GM21360 (cell line): ENCODE data around the gene LEFTY2.
"Not testable (repeated sequence)": the region's sequence is repeated elsewhere in the genome, so short reads cannot be mapped to it uniquely, and the experiment has no call there.

ENCODE experiments used
- ATAC-seq: cut with Tn5 transposase; IDR thresholded peaks from one replicate; pipeline ENCODE4 v1.9.1; 2021; ENCODE audit warnings: mild to moderate bottlenecking, moderate library complexity; ENCODE audit not compliant: unreplicated experiment

The LEFTY2 gene, protein sequence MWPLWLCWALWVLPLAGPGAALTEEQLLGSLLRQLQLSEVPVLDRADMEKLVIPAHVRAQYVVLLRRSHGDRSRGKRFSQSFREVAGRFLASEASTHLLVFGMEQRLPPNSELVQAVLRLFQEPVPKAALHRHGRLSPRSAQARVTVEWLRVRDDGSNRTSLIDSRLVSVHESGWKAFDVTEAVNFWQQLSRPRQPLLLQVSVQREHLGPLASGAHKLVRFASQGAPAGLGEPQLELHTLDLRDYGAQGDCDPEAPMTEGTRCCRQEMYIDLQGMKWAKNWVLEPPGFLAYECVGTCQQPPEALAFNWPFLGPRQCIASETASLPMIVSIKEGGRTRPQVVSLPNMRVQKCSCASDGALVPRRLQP

DNA sequence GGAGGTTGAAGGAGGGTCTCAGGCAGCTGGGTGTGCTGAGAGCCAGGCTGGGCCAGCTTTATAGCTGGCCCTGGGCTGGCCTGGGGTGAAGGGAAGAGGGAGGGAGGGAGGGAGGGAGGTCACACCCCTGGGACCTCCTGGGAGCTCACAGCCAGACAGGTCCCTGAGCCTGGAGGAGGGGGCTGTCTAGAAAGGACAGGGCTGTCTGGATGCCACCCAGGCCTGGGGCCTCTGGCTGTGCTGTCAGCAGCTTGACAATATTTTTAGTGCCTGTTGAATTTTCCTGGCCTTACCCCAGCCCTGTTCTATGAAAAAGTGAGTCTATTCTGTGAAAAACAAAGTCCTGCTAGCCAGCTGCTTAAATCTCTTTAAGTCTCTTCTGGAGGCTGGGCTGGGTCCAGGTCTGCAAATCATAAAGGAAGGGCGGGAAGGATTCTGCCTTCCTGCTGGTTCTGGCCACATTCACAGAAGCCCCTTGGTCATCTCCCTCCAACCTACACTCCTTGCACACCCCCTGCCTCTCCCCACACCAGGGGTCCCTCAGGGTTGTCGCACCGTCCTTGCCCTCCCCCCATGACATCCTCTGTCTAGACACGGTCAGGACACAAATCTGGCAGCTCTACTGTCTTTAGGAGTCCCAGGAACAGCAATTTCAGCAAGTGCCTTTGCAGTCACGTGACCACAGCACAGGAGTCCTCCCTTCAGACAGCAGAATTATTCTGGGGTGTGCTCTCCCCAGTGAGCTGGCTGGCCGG lies at the start of gene LEFTY2:
LEFTY2 (minus strand) TSS at position 34 of the 755 bp plus-strand sequence. CDS start 80 bp downstream, outside the sequence.
- no peak for ATAC-seq

DNA sequence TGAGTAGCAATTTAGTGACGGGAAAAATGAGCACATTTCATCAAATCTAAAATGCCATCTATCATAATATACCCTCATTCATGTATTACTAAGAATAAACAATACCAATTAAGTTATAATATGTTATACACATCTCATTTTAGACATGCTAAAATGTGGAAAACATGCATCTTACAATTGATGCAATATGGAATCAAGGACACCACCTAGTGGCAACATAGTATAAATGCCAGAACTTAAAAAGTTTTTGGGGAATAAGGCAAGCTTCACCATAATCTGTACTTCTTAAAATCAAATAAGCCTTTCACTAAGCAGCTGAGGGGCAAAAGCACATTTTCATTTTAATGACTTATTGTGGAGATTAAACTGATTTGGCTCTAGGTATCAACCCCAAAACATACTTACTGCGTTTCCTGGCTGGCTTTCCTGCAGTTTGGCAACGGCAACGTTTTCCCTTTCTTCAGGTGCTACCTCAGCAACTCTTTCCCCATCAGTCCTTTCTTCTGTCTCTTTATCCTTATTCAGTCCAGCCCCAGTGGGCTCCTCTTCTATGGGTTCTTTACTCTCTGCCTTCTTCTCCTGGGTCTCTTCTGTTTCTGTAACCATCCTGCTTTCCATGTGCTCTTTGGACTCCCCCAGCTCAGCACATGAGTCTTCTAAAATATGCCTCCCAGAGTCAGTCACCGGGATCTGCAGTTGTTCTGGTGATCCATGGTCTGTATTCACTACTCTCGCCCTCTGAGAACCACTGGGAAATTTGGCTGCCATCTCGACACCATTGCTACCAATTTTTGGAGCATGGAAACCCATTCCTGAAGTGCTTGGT lies 46.7 kb upstream of the LEFTY2 start:
- no peak for ATAC-seq

DNA sequence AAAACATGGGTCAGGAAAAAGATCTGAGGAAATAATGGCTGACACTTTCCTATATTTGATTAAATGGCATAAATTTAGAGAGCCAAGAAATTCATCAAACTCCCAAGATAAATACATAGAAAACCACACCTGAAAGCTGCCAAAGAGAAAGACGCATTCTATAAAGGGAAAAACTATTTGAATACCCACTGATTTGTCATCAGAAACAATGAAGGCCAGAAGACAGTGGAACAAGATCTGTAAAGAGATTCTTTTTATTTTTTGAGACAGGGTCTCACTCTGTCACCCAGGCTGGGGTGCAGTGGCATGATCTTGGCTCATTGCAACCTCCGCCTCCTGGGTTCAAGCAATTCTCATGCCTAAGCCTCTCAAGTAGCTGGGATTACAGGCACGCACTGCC lies 40.7 kb upstream of the LEFTY2 start:
- ATAC-seq: no peak

DNA sequence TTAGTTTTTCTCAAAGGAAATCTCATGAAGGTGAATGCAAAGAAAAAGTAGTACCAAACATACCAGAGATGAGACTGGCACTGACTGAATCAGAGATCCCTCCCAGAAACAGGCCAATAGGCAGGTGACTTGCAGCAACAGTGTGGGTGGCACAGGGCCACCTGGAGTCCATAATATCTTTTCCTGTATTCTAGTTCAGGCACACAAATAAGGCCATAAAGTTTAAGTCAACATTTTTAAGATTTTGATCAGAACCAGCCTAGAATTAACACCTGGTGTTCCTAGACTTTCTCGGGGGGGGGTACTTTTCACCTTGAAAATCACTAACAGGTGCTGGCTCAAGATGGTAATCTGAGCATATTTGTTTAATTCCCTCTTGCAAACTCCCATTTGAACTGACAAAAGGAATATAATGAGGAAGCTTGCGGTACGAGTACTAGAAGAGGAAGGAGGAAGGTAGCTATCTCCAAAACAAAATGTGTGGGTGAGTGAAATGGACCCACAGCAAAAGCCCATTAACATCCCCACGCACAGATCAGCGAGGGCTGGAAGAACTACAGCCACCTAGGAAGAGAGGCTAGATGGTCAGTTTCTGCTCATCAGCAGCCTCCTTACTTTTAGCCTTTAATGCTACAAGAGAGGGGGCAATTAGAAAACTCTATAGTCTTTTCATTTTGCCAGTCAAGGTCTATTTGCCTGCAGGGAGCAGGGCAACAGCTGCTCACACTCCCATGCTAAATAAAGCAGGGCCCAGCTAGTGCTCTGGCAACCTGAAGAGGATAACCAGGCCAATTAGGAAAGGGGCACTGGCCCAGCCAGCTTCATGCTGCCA lies 39.2 kb upstream of the LEFTY2 start:
- no peak for ATAC-seq

DNA sequence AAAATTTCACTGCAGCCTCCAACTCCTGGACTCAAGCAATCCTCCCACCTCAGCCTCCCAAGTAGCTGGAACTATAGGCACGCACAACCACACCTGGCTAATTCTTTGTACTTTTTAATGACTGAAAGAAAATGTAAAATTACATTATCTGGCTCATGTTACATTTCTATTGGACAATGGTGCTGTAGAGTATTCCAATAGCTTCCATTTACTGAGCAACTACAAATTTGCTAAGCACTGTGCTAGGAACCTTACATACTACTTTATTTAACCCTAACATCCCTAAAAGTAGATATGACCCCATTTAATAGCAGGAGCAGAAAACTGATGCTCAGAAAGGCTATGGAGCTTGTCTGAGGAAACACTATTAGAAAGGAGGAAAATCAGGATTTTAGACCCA lies 38.4 kb upstream of the LEFTY2 start:
- ATAC-seq: no peak

DNA sequence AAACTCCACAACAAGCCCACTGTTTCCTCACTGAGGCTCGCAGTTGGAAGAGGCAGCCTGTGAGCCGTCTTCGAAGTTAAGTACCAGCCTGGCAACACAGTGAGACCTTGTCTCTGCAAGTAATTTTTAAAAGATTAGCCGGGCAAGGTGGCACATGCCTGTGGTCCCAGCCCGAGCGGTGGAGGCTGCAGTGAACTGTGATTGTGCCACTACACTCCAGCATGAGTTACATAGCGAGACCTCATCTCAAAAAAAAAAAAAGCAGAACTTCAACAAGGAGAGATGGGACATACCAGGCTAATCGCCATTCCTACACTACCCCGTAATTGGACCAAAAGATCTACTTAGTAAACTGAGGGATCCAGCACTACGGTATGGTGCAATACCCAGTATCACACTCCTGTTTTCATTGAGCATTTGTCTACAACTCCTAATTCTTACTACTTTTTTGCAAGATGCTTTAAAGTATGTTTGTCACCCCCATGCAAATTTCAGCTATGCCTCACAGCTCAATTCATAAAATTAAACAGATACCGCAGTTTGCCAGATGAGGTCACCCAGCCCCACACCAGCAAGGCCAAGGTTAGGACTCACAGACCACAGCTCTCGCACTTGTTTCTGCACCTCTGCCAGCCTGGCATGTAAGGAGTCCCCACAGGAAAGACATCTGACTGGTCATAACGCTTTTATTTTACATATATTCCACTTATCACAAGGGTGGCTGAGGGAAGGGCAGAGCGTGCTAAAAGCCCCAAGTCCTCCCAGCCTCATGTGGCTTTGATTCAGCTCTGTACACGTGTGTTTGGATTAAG lies 37.1 kb upstream of the LEFTY2 start:
- ATAC-seq: peak; percentile 62

DNA sequence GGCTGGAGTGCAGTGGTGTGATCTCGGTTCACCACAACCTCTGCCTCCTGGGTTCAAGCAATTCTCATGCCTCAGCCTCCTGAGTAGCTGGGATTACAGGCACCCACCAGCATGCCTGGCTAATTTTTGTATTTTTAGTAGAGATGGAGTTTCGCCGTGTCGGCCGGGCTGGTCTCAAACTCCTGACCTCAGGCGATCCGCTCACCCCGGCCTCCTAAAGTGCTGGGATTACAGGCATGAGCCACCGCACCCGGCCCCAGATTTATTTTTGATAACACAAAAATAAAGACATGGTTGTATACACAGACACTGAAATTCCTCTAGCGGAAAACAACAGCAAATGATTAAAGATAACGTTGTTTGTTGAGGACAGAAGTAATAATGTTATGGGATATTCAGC lies 34.1 kb upstream of the LEFTY2 start:
- not testable (repeated sequence) for ATAC-seq

DNA sequence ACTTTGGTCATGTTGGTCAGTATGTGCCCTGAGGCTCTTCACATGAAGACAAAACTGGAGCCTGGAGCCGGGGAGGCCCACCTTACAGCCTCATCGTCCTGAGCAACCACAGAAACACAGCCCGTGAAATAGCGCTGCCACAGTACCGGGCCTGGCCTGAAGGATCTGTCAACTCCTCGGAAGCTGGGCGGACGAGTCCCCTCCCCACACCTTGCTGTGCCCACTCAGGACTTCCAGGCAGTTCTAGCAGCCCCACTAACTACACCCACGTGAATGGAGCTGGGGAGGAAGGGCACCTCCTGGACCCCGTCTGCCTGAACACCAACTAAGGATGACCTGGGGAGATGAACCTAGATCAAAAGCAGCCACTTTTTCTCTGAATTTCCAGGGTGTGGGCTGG lies 33.4 kb upstream of the LEFTY2 start:
- no peak for ATAC-seq

DNA sequence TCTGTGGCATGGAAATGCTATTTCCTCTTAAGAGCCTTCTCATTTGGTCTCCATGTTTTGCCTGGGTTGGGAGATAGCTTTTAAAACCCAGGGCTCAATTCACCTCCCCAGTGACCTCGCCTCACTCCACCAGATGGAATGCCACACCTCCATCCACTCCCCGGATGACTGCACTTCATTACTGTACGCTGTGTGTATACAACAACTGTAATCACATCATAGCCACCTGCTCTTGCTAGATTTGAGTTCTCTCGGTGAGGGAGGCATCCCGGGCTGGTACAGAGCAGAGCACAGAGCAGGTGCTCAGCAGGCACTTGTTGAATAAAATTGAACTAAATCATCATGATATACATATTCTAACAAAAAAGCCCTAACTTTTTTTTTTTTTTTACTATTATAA lies 32.1 kb upstream of the LEFTY2 start:
- no peak for ATAC-seq

DNA sequence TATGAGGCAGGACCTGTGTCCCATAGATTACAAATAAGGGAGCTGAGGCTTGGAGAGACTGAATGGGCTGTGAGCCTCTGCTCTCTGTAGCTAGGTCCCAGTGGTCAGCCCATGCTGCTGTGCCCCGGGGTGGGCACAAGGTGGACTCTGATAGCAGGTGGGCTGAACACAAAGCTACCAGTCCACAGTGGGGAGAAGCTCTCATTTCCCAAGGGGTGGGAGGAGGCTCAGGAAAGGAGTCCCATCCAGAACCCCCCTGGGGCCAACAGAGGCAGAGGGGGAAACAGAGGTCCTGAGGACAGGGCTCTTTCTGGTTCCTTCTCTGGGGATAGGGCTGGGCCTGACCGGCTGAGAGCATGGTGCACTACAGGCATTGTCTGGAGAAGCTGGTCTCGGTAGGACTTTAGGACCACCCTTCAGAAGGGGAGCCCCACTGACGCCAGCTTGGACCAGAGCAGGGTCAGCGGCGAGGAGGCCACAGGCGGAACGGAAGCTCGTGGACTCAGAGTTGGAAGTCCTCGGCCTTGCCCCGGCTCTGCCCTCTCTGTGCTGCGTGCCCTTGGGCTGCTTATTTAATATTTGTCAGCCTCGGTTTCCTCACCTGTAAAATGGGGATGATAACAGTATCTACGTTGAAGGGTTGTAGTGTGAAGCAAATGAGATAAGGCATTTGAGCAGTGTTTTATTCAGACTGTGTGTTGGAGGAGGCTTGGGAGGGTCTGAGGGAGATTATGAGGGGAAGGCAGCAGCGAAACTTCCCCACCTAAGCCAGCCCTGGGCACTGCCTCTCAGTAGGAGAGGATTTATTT lies 31.5 kb upstream of the LEFTY2 start:
- ATAC-seq: no peak

DNA sequence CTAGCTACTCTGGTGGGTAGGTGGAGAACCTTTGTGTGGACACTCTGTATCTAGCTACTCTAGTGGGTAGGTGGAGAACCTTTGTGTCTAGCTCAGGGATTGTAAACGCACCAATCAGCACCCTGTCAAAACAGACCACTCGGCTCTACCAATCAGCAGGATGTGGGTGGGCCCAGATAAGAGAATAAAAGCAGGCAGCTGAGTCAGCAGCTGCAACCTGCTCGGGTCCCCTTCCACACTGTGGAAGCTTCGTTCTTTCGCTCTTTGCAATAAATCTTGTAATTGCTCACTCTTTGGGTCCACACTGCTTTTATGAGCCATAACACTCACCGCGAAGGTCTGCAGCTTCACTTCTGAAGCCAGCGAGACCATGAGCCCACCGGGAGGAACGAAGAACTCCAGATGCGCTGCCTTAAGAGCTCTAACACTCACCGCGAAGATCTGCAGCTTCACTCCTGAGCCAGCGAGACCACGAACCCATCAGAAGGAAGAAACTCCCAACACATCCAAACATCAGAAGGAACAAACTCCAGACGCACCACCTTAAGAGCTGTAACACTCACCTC lies 29.7 kb upstream of the LEFTY2 start:
- ATAC-seq: not testable (repeated sequence)

DNA sequence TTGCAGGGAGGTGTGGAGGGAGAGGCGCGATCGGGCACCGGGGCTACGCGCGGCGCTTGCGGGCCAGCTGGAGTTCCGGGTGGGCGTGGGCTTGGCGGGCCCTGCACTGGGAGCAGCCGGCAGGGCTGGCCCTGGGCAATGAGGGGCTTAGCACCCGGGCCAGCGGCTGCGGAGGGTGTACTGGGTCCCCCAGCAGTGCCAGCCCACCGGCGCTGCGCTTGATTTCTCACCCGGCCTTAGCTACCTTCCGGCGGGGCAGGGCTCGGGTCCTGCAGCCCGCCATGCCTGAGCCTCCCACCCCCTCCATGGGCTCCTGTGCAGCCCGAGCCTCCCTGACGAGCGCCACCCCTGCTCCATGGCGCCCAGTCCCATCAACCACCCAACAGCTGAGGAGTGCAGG lies 28.7 kb upstream of the LEFTY2 start:
- not testable (repeated sequence) for ATAC-seq

DNA sequence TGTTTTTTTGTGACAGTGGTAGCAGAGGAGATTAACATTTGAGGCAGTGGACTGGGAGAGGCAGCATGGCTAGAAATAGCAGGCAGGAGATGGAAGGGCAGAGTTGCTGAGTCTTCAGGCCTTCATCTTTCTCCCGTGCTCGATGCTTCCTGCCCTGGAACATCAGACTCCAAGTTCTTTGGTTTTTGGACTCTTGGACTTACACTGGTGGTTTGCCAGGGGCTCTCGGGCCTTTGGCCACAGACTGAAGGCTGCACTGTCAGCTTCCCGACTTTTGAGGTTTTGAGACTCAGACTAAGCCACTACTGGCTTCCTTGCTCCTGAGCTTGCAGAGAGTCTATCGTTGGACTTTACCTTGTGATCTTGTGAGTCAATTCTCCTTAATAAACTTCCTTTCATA lies 24.2 kb upstream of the LEFTY2 start:
- no peak for ATAC-seq

DNA sequence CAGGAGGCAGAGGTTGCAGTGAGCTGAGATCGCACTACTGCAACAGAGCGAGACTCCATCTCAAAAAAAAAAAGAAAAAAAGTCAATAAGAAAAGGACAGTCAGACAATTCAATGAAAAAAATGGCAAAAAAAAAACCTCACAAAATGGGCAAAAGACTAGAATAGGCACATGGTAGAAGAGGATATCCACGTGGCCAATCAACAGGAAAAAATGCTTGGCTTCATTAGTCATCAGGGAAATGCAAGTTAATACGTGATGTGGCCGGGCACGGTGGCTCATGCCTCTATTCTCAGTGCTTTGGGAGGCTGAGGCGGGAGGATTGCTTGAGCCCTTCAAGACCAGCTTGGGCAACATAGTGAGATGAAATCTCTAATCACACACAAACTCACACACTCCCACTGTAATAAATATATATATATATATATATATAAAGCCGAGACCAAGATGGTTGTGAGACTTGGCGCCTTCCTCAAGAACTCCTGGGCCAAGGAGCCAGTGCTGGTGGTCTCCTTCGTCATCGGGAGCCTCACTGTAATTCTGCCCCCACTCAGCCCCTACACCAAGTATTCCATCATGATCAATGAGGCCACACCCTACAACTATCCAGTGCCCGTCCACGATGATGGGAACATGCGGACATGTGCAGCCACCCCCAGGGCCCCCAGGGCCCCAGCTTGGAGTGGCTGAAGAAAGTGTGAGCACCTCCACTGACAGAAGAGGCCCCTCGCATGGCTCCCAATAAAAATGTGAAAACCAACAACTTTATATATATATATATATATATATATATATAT lies 22.9 kb upstream of the LEFTY2 start:
- ATAC-seq: no peak

DNA sequence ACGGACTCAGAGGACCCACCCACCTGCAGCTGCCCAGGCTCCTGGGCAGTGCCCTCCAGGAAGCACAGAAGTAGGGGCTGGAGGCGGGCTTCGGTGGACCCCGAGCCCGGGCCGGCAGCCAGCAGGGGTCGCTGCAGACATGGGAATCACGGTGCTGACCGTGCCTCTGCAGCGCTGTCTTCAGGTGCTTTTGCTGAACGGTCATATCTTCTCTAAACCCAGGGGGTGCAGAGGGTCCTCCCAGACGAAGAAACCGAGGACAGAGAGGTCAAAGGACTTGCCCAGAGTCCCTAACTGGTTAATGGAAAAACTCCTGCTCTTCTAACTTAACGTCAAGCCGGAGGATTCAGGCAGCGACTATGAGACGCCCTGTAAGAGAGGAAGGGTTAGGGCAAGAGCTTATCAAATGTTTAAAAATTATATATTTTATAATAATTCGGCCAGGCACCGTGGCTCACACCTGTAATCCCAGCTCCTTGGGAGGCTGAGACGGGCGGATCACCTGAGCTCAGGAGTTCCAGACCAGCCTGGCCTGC lies 21.5 kb upstream of the LEFTY2 start:
- no peak for ATAC-seq

DNA sequence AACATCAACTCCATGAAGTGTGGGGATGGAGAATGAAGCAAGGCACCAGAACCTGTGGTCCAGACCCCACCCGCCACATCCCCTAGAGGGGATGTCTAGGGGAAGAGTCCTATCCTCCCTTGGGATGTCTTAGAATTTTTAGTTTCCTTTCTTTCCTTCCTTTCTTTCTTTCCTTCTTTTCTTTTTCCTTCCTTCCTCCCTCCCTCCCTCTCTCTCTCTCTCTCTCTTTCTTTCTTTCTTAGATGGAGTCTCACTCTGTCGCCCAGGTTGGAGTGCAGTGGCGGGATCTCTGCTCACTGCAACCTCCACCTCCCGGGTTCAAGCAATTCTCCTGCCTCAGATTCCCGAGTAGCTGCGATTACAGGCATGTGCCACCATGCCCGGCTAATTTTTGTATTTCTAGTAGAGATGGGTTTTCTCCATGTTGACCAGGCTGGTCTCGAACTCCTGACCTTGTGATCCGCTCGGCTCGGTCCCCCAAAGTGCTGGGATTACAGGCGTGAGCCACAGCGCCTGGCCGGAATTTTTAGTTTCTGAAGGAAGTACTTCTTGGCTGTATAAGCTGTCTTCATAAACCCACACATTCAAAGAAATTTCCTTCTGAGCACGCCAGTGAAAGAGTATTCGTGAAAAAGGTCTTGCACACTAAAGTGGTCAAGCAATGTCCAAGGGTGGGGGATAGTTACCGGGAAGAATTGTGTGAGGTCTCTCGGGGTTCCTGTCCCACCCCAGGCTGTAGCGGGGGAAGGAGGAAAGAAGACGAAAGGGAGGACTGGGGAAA lies 20.8 kb upstream of the LEFTY2 start:
- ATAC-seq: no peak

DNA sequence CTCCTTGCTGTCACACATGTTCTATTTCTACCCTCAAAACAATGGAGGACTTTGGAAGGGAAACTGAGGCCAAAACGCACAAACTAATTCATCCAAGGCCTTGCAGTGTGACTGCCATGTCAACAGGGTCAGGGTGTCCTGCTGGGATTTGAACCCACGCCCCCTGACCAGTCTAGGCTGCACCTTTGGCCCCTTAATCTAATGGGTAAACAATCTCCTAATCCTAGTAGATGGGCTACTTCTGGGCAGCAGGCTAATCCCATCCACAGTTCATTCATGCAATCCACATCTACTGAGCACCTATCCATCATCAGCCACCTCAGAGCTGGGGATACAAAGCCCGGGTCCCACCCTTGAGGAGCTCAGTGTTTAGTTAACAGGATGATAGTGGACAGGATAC lies 17.0 kb upstream of the LEFTY2 start:
- ATAC-seq: no peak
